Coronary artery (tissue), 2 donors: ENCODE measurements around the gene SMAD9.

Experiments used
- DNase-seq: peaks from one replicate; pipeline ENCODE4 v3.0.0-alpha.2; 2017; ENCODE audit warnings: low spot score
- H3K27ac ChIP-seq, 2 donors: fragments of 200-600 bp; sonication (generic); one replicate each; pipeline ENCODE4 v1.5.1; 2016 to 2019
- H3K4me3 ChIP-seq: fragments of 200-600 bp; sonication (generic); 2 replicates; pipeline ENCODE4 v1.5.1; 2016; ENCODE audit warnings: mild to moderate bottlenecking, moderate library complexity
- CTCF ChIP-seq: fragments of 200-600 bp; sonication (generic); IDR thresholded peaks from one replicate; pipeline ENCODE4 v1.5.1; 2019; ENCODE audit warnings: antibody characterized with exemption

The SMAD9 gene

GRCh38 chr13:36870050-36870692 lies 49.9 kb downstream of the SMAD9 start:
- Histone ChIP-seq H3K27ac (no peak overlapping the region), H3K4me3 (no peak overlapping the region)
- DNase-seq, result no peak
- TF ChIP-seq CTCF, result no peak

- Histone ChIP-seq H3K27ac (no peak overlapping the region), H3K4me3 (no peak overlapping the region)
- DNase-seq, result no peak
- TF ChIP-seq CTCF, result no peak
Measured at GRCh38 chr13:36866232-36866631, 53.8 kb downstream of the SMAD9 start.

GRCh38 chr13:36865265-36865664 lies 54.8 kb downstream of the SMAD9 start:
- no peak overlapping the region for H3K27ac ChIP-seq
- no peak for DNase-seq
- no peak for TF ChIP-seq CTCF
- H3K4me3 ChIP-seq, result no peak overlapping the region

GRCh38 chr13:36862722-36863121 lies 57.3 kb downstream of the SMAD9 start:
- H3K27ac ChIP-seq, result no peak overlapping the region
- TF ChIP-seq CTCF, result no peak
- no peak overlapping the region for H3K4me3 ChIP-seq
- DNase-seq, result no peak

GRCh38 chr13:36862002-36862685 lies 57.9 kb downstream of the SMAD9 start:
- Histone ChIP-seq H3K4me3 (no peak overlapping the region), H3K27ac (peak overlapping the region in 1 of 2 donors; percentile 6)
- no peak for TF ChIP-seq CTCF
- no peak for DNase-seq

GRCh38 chr13:36859259-36859658 lies 60.8 kb downstream of the SMAD9 start:
- DNase-seq, result no peak
- no peak for TF ChIP-seq CTCF
- Histone ChIP-seq H3K27ac (no peak overlapping the region), H3K4me3 (no peak overlapping the region)

- peak; percentile 19 for TF ChIP-seq CTCF
- H3K4me3 ChIP-seq, result no peak overlapping the region
- no peak overlapping the region for H3K27ac ChIP-seq
- DNase-seq, result no peak
Measured at GRCh38 chr13:36858290-36858689, 61.7 kb downstream of the SMAD9 start.
